Upper lobe of left lung (tissue), 6 donors: Measurements from ENCODE around the gene CERK. TPM values are rescaled to one million over a fixed set of nuclear protein-coding genes. Genes with fewer than 3 reads are reported as not detected.

Source experiments
- ATAC-seq, 2 donors: fragments of 200-7000 bp; cut with Tn5 transposase; one replicate each; pipeline ENCODE4 v1.9.1; 2022; ENCODE audit warnings: mild to moderate bottlenecking in 2 of 2, moderate library complexity in 2 of 2; ENCODE audit not compliant: low FRiP score in 2 of 2
- DNase-seq, 2 donors: peaks; one replicate each; pipeline ENCODE4 v3.0.0-alpha.2; 2019 to 2020
- H3K27ac ChIP-seq, 4 donors: fragments of 200-600 bp; sonication (generic); one replicate each; pipeline ENCODE4 v1.5.1; 2016 to 2019
- H3K27me3 ChIP-seq, 4 donors: fragments of 200-600 bp; sonication (generic); one replicate each; pipeline ENCODE4 v1.5.1; 2017 to 2019
- H3K36me3 ChIP-seq, 4 donors: fragments of 200-600 bp; sonication (generic); one replicate each; pipeline ENCODE4 v1.5.1; 2016 to 2019
- H3K4me1 ChIP-seq, 4 donors: fragments of 200-600 bp; sonication (generic); one replicate each; pipeline ENCODE4 v1.5.1; 2018 to 2019
- H3K4me3 ChIP-seq, 4 donors: fragments of 200-600 bp; sonication (generic); one replicate each; pipeline ENCODE4 v1.5.1; 2017 to 2019; ENCODE audit warnings: mild to moderate bottlenecking in 2 of 4, moderate library complexity in 1 of 4
- H3K9me3 ChIP-seq, 4 donors: fragments of 200-600 bp; sonication (generic); one replicate each; pipeline ENCODE4 v1.5.1; 2018 to 2019
- CTCF ChIP-seq, 6 experiments: fragments of 450-650 bp in 4 of 6; fragments of 200-600 bp in 2 of 6; sonication (generic) in 2 of 6; IDR thresholded peaks; one replicate each; pipeline ENCODE4 v1.5.1; 2016 to 2019; ENCODE audit warnings: antibody characterized with exemption in 6 of 6
- EP300 ChIP-seq, 4 donors: sonication (generic); formaldehyde crosslinking; IDR thresholded peaks; one replicate each; pipeline ENCODE4 v1.5.1; 2017; ENCODE audit warnings: antibody characterized with exemption in 4 of 4, control low read depth in 2 of 4
- POLR2A ChIP-seq, 4 donors: fragments of 450-650 bp; IDR thresholded peaks; one replicate each; pipeline ENCODE4 v1.5.1; 2016 to 2017; ENCODE audit warnings: antibody characterized with exemption in 4 of 4, mild to moderate bottlenecking in 2 of 4
- POLR2AphosphoS5 ChIP-seq, 2 donors: sonication (generic); formaldehyde crosslinking; IDR thresholded peaks; one replicate each; pipeline ENCODE4 v1.5.1; 2017; ENCODE audit warnings: antibody characterized with exemption in 2 of 2
- WGBS, 2 donors: methylation state at CpG; one replicate each; pipeline ENCODE4 v1.1.5; 2017 to 2018; 5-methylcytosine and 5-hydroxymethylcytosine counted together
- total RNA-seq, 6 donors: library from RNA; depleted of rRNA in 4 of 6; stranded (reverse); fragments of >200 nt in 4 of 6; gene quantifications; one replicate each; pipeline versions ENCODE4 v1.1.0 to v1.2.1, GENCODE V29; 2016 to 2021
- donor health status: DM: no; HTN: no; CAD: no; lungs with moderate emphysema.
- donor health status: DM: no; HTN: yes; CAD: no; lungs with severe emphysema.

The CERK gene
- total RNA-seq, 6 donors from 2014 or later, result 26.9 to 55.5 (median 32.7) TPM

GRCh38 chr22:46707305-46707704 is 30.7 kb downstream of the CERK start:
- DNase-seq, result no peak
- no peaks in the 10 kb centered on the region for H3K27me3 ChIP-seq
- peaks cover 38 to 95% (median 87%) of the 10 kb centered on the region in 4 donors for H3K36me3 ChIP-seq
- H3K27ac ChIP-seq, result no peak overlapping the region
- 92 to 93% methylated on average over 10 of the region's 13 CpGs for WGBS, 2 donors
- H3K9me3 ChIP-seq, result no peaks in the 10 kb centered on the region
- TF ChIP-seq POLR2AphosphoS5 (IDR thresholded peaks at IDR 0.05) (no peak), EP300 (IDR thresholded peaks at IDR 0.05) (no peak), POLR2A (IDR thresholded peaks at IDR 0.05) (no peak), CTCF (IDR thresholded peaks at IDR 0.05) (no peak)
- peaks cover 0 to 5% (median 0%) of the 10 kb centered on the region in 4 donors for H3K4me1 ChIP-seq
- no peak overlapping the region for H3K4me3 ChIP-seq
- no peak for ATAC-seq

- H3K4me1 ChIP-seq, result peaks cover 0 to 5% (median 0%) of the 10 kb centered on the region in 4 donors
- TF ChIP-seq EP300 (IDR thresholded peaks at IDR 0.05) (no peak), POLR2AphosphoS5 (IDR thresholded peaks at IDR 0.05) (no peak), CTCF (IDR thresholded peaks at IDR 0.05) (no peak), POLR2A (IDR thresholded peaks at IDR 0.05) (no peak)
Observed at GRCh38 chr22:46706060-46706459, 32.0 kb downstream of the CERK start.

GRCh38 chr22:46703996-46704370 is 34.1 kb downstream of the CERK start:
- ATAC-seq (no peak), DNase-seq (no peak)
- TF ChIP-seq EP300 (IDR thresholded peaks at IDR 0.05) (no peak), POLR2AphosphoS5 (IDR thresholded peaks at IDR 0.05) (no peak), POLR2A (IDR thresholded peaks at IDR 0.05) (no peak), CTCF (IDR thresholded peaks at IDR 0.05) (no peak)
- Histone ChIP-seq H3K27me3 (no peaks in the 10 kb centered on the region), H3K4me1 (peaks cover 0 to 5% (median 0%) of the 10 kb centered on the region in 4 donors), H3K9me3 (no peaks in the 10 kb centered on the region), H3K27ac (no peak overlapping the region), H3K4me3 (no peak overlapping the region), H3K36me3 (peaks cover 38 to 95% (median 80%) of the 10 kb centered on the region in 4 donors)
- 91 to 99% methylated on average over 3 to 6 of the region's 6 CpGs for WGBS, 2 donors

More at GRCh38 chr22:46706060-46706459, 32.0 kb downstream of the CERK start:
- ATAC-seq (no peak), DNase-seq (no peak)
- no peaks in the 10 kb centered on the region for H3K27me3 ChIP-seq
- no peaks in the 10 kb centered on the region for H3K9me3 ChIP-seq
- peaks cover 37 to 95% (median 83%) of the 10 kb centered on the region in 4 donors for H3K36me3 ChIP-seq
- no peak overlapping the region for H3K4me3 ChIP-seq
- whole genome bisulfite sequencing, 2 donors, result 92 to 97% methylated on average over 10 to 12 of the region's 12 CpGs
- H3K27ac ChIP-seq, result no peak overlapping the region

GRCh38 chr22:46703171-46703995 is 34.7 kb downstream of the CERK start:
- Histone ChIP-seq H3K36me3 (peaks cover 35 to 95% (median 80%) of the 10 kb centered on the region in 4 donors), H3K27ac (no peak overlapping the region), H3K4me1 (peaks cover 0 to 5% (median 0%) of the 10 kb centered on the region in 4 donors), H3K27me3 (no peaks in the 10 kb centered on the region), H3K9me3 (no peaks in the 10 kb centered on the region), H3K4me3 (no peak overlapping the region)
- DNase-seq (peak in 1 of 2 donors; percentile 59), ATAC-seq (no peak)
- no peak for TF ChIP-seq EP300 (IDR thresholded peaks at IDR 0.05)
- TF ChIP-seq POLR2A (IDR thresholded peaks at IDR 0.05), result no peak
- no peak for TF ChIP-seq POLR2AphosphoS5 (IDR thresholded peaks at IDR 0.05)
- no peak for TF ChIP-seq CTCF (IDR thresholded peaks at IDR 0.05)
- WGBS, 2 donors, result 96 to 99% methylated on average over 9 to 25 of the region's 26 CpGs
